Fibroblast of lung (primary cell): Measurements from ENCODE around the gene DCDC2. TPM values are rescaled to one million over a fixed set of nuclear protein-coding genes. Genes with fewer than 3 reads are reported as not detected.
"Not testable (repeated sequence)": the region's sequence is repeated elsewhere in the genome, so short reads cannot be mapped to it uniquely, and the experiment has no call there.

Source experiments
- DNase-seq, 2 donors: peaks; one replicate each; pipeline versions ENCODE4 v3.0.0 to v3.0.0-alpha.2; 2010; ENCODE audit warnings: low read depth in 2 of 2
- H2AFZ ChIP-seq: 2 replicates; pipeline ENCODE4 v1.5.1; 2012; ENCODE audit warnings: low read length, control low read depth, inconsistent platforms
- H3K27ac ChIP-seq: 2 replicates; pipeline ENCODE4 v1.5.1; 2011; ENCODE audit warnings: low read length, control low read depth; ENCODE audit not compliant: insufficient read depth
- H3K27me3 ChIP-seq: 2 replicates; pipeline ENCODE4 v1.5.1; 2011; ENCODE audit warnings: mild to moderate bottlenecking, low read length; ENCODE audit not compliant: control insufficient read depth, insufficient read depth
- H3K36me3 ChIP-seq: 2 replicates; pipeline ENCODE4 v1.5.1; 2011; ENCODE audit warnings: low read length; ENCODE audit not compliant: control insufficient read depth, insufficient read depth
- H3K4me1 ChIP-seq: 2 replicates; pipeline ENCODE4 v1.5.1; 2011; ENCODE audit warnings: low read length; ENCODE audit not compliant: control insufficient read depth, insufficient read depth; ENCODE audit errors: extremely low read depth
- H3K4me2 ChIP-seq: 2 replicates; pipeline ENCODE4 v1.5.1; 2011; ENCODE audit warnings: low read length, control low read depth; ENCODE audit not compliant: insufficient read depth; ENCODE audit errors: extremely low read depth
- H3K4me3 ChIP-seq, 4 experiments: fragments of 200-600 bp in 1 of 4; sonication (generic) in 1 of 4; replicated peaks in 1 of 4; 2 replicates each; pipeline ENCODE4 v1.5.1; 2011 to 2016; ENCODE audit warnings: low read length in 4 of 4, low read depth in 3 of 4, mild to moderate bottlenecking in 3 of 4, control low read depth in 2 of 4, inconsistent platforms in 1 of 4, mixed read lengths in 1 of 4; ENCODE audit not compliant: insufficient read depth in 1 of 4; ENCODE audit errors: control extremely low read depth in 1 of 4
- H3K79me2 ChIP-seq: 2 replicates; pipeline ENCODE4 v1.5.1; 2012; ENCODE audit warnings: mild to moderate bottlenecking, low read length, inconsistent platforms; ENCODE audit not compliant: control insufficient read depth, insufficient read depth
- H3K9ac ChIP-seq: 2 replicates; pipeline ENCODE4 v1.5.1; 2011; ENCODE audit warnings: mild to moderate bottlenecking, low read length, control low read depth; ENCODE audit not compliant: insufficient read depth
- H3K9me3 ChIP-seq: 2 replicates; pipeline ENCODE4 v1.5.1; 2012; ENCODE audit warnings: low read depth, low read length; ENCODE audit not compliant: control insufficient read depth, insufficient read depth
- H4K20me1 ChIP-seq: 2 replicates; pipeline ENCODE4 v1.5.1; 2011; ENCODE audit warnings: low read length; ENCODE audit not compliant: control insufficient read depth, insufficient read depth; ENCODE audit errors: extremely low read depth
- EZH2 ChIP-seq: IDR thresholded peaks from 2 replicates; pipeline ENCODE4 v1.5.1; 2012; ENCODE audit warnings: low read length, control low read depth, mild to moderate bottlenecking; ENCODE audit errors: missing control alignments
- polyA plus RNA-seq, 2 donors: library from polyadenylated mRNA; depleted of rRNA in 1 of 2; stranded (reverse) in 1 of 2; unstranded in 1 of 2; fragments of >200 nt; gene quantifications; 2 replicates each; pipeline ENCODE4 v1.2.1, GENCODE V29; 2011 to 2012; ENCODE audit warnings: missing spikeins in 1 of 2
- total RNA-seq: library from RNA; depleted of rRNA; stranded (reverse); fragments of >200 nt; gene quantifications from 2 replicates; pipeline ENCODE4 v1.2.1, GENCODE V29; 2014
- TF ChIP-seq, protein P1 (sequence below), 2 donors: IDR thresholded peaks in 1 of 2; conservative IDR thresholded peaks in 1 of 2; 1 replicate in 1 of 2; 2 replicates in 1 of 2; pipeline ENCODE4 v1.5.1; 2011 to 2012; ENCODE audit warnings: low read length in 2 of 2, control low read depth in 1 of 2, inconsistent platforms in 1 of 2, low read depth in 1 of 2, mild to moderate bottlenecking in 1 of 2

Gene DCDC2
- total and polyA plus RNA-seq, 2 donors (not counting 1 experiment from before 2014, with no cell fraction given): 0.01 TPM; not detected in 1

DNA sequence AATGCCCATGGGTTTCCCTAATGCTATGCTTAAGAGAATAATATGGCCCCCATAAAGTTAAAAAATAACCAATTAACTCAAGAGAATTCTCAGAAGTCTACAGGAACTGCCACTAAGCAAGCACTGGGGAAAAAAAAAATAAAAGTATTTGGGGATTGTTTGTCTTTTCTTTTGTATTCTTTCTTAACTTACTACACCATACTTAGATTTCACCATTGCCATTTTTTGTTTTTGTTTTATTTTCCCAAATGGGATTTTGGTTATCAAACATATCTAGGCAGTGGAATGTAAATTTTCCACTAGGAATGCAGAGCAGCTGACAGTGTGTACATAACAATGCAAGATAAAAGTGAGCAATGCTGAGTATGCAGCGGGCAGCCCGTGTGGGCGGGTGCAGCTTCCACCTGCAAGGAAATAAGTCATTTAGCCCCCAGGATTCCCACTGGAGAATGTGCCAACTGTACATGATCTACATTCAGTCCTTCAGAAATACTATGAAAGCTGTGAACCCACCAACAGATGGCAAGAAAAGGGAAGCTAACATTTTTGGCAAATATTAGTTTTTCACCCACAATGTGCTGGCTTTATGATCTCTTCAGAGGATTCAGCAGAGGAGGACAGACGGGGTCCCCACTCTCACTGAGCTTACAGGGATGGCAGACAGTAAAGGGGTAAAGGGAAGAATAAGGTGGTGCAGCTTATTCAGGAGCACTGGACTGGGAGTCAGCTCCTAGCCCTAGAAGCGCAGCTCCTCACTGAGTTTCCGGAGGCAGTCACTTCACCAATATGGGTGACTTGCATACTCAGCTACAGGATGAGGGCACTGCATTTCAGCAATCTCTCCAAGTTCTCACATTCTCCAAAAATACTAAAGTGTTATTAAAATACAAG lies 44.4 kb downstream of the DCDC2 start:
- DNase-seq: peak in 1 of 2 donors; percentile 99
- no peaks in the 10 kb centered on the region for H3K4me1 ChIP-seq
- H2AFZ ChIP-seq: no peak overlapping the region

DNA sequence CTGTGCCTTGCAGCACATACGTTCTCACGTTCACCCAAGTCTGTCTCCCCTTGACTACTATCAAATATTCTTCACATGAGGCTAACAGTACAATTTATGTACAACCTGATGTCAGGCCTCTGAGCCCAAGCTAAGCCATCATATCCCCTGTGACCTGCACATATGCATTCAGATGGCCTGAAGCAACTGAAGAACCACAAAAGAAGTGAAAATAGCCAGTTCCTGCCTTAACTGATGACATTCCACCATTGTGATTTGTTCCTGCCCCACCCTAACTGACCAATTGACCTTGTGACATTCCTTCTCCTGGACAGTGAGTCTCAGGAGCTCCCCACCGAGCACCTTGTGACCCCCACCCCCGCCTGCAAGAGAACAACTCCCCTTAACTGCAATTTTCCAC lies 46.1 kb downstream of the DCDC2 start:
- not testable (repeated sequence) for H3K4me1 ChIP-seq, H3K9ac ChIP-seq, H3K36me3 ChIP-seq, H2AFZ ChIP-seq, H3K9me3 ChIP-seq, H3K4me2 ChIP-seq, H3K79me2 ChIP-seq, H3K4me3 ChIP-seq, H4K20me1 ChIP-seq, DNase-seq, H3K27me3 ChIP-seq, H3K27ac ChIP-seq

More for the DNA sequence above, 44.4 kb downstream of the DCDC2 start:
- Histone ChIP-seq H3K79me2 (no peaks in the 10 kb centered on the region), H3K27me3 (no peaks in the 10 kb centered on the region), H3K4me3 (no peak overlapping the region), H3K27ac (no peak overlapping the region), H3K4me2 (no peak overlapping the region), H3K9me3 (no peaks in the 10 kb centered on the region), H3K36me3 (no peaks in the 10 kb centered on the region), H4K20me1 (no peaks in the 10 kb centered on the region), H3K9ac (no peak overlapping the region)
- TF ChIP-seq, protein P1, sequence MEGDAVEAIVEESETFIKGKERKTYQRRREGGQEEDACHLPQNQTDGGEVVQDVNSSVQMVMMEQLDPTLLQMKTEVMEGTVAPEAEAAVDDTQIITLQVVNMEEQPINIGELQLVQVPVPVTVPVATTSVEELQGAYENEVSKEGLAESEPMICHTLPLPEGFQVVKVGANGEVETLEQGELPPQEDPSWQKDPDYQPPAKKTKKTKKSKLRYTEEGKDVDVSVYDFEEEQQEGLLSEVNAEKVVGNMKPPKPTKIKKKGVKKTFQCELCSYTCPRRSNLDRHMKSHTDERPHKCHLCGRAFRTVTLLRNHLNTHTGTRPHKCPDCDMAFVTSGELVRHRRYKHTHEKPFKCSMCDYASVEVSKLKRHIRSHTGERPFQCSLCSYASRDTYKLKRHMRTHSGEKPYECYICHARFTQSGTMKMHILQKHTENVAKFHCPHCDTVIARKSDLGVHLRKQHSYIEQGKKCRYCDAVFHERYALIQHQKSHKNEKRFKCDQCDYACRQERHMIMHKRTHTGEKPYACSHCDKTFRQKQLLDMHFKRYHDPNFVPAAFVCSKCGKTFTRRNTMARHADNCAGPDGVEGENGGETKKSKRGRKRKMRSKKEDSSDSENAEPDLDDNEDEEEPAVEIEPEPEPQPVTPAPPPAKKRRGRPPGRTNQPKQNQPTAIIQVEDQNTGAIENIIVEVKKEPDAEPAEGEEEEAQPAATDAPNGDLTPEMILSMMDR (conservative IDR thresholded peaks at IDR 0.05 in 1 of 2, IDR thresholded peaks at IDR 0.05 in 1 of 2; ENCODE audit: low read depth in 1 of 2, low read length in 2 of 2): no peak

DNA sequence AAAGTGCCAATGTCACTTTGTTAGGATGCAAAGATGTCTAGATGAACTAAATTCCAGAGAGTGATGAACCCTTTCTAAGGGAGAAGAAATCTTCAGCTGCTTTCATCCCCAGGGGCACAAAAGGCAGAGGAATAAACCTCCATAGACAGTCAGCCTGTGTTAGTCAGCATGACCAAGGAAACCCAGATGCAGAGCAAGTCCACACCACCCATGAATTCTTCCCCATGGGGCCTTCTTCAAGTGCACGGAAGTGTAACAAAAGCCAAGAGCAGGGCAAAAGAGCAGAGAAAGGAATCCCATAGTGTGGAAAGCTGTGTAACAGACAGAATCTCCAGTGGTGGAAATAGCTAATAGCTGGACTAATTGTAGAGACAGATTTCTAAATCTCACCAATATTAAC lies 50.0 kb downstream of the DCDC2 start:
- no peak overlapping the region for H2AFZ ChIP-seq
- TF ChIP-seq, protein P1 (conservative IDR thresholded peaks at IDR 0.05 in 1 of 2, IDR thresholded peaks at IDR 0.05 in 1 of 2; ENCODE audit: low read depth in 1 of 2, low read length in 2 of 2): no peak
- no peak for TF ChIP-seq EZH2
- no peak overlapping the region for H3K9ac ChIP-seq
- no peaks in the 10 kb centered on the region for H4K20me1 ChIP-seq
- H3K36me3 ChIP-seq: no peaks in the 10 kb centered on the region
- no peak overlapping the region for H3K27ac ChIP-seq
- H3K79me2 ChIP-seq: no peaks in the 10 kb centered on the region
- H3K27me3 ChIP-seq: no peaks in the 10 kb centered on the region
- H3K4me2 ChIP-seq: no peak overlapping the region
- DNase-seq: peak in 1 of 2 donors; percentile 55
- no peak overlapping the region for H3K4me3 ChIP-seq
- H3K4me1 ChIP-seq: no peaks in the 10 kb centered on the region
- H3K9me3 ChIP-seq: no peaks in the 10 kb centered on the region
